ENCODE data around the gene MB21D2.

- TF ChIP-seq POLR2AphosphoS5 (IDR thresholded peaks at IDR 0.05; ENCODE audit: low read depth, low read length) (no peak), REST (IDR thresholded peaks at IDR 0.05; ENCODE audit: insufficient read depth in 1 of 2, low read depth in 2 of 2, low read length in 2 of 2) (no peak), TAF1 (IDR thresholded peaks at IDR 0.05; ENCODE audit: borderline replicate concordance, insufficient read depth, low read length) (no peak), SIN3A (IDR thresholded peaks at IDR 0.05; ENCODE audit: borderline replicate concordance, insufficient read depth, low read length) (no peak)
These were observed 169.9 kb downstream of the MB21D2 start for GRCh38 chr3:192747746-192748145.
